NCI-H2107 treated with DMSO at 0.1 percent for 48 hours (cell line): ENCODE data around the gene ATP13A1.
"Not testable (repeated sequence)": the region's sequence is repeated elsewhere in the genome, so short reads cannot be mapped to it uniquely, and the experiment has no call there.

Experiments used
- DNase-seq: peaks from one replicate; lab custom pipeline; 2025; ENCODE audit not compliant: unreplicated experiment; lab: John Stamatoyannopoulos, UW

The ATP13A1 gene

GRCh38 chr19:19665420-19665948, 2.0 kb upstream of the ATP13A1 start:
- not testable (repeated sequence) for DNase-seq

GRCh38 chr19:19662871-19663255, 613 bp downstream of the ATP13A1 start:
- no peak for DNase-seq

GRCh38 chr19:19662344-19662743, 1.1 kb downstream of the ATP13A1 start:
- no peak for DNase-seq

GRCh38 chr19:19661675-19662251, 1.7 kb downstream of the ATP13A1 start:
- DNase-seq, result no peak

GRCh38 chr19:19661141-19661674, 2.3 kb downstream of the ATP13A1 start:
- DNase-seq, result no peak

- no peak for DNase-seq
These were observed 3.7 kb downstream of the ATP13A1 start for GRCh38 chr19:19659646-19660245.

- DNase-seq, result no peak
These were observed 6.1 kb downstream of the ATP13A1 start for GRCh38 chr19:19657397-19657783.

- no peak for DNase-seq
These were observed 6.8 kb downstream of the ATP13A1 start for GRCh38 chr19:19656451-19657396.

- no peak for DNase-seq
These were observed 7.7 kb downstream of the ATP13A1 start for GRCh38 chr19:19655641-19656343.

GRCh38 chr19:19655051-19655594, 8.4 kb downstream of the ATP13A1 start:
- DNase-seq, result no peak

- no peak for DNase-seq
These were observed 9.0 kb downstream of the ATP13A1 start for GRCh38 chr19:19654441-19654840.

GRCh38 chr19:19653597-19654147, 9.8 kb downstream of the ATP13A1 start:
- no peak for DNase-seq

GRCh38 chr19:19652482-19653295, 10.8 kb downstream of the ATP13A1 start:
- no peak for DNase-seq

GRCh38 chr19:19651076-19651475, 12.4 kb downstream of the ATP13A1 start:
- DNase-seq, result no peak

GRCh38 chr19:19650331-19650730, 13.1 kb downstream of the ATP13A1 start:
- no peak for DNase-seq

GRCh38 chr19:19649580-19649995, 13.9 kb downstream of the ATP13A1 start:
- no peak for DNase-seq

GRCh38 chr19:19649155-19649554, 14.3 kb downstream of the ATP13A1 start:
- no peak for DNase-seq

GRCh38 chr19:19647037-19647835, 16.2 kb downstream of the ATP13A1 start:
- no peak for DNase-seq
